AG09309 (cell line): ENCODE measurements around the gene PINLYP.

Experiments
- DNase-seq: peaks from one replicate; pipeline ENCODE4 v3.0.0-alpha.2; 2010; ENCODE audit warnings: low read depth
- H3K4me3 ChIP-seq: 2 replicates; pipeline ENCODE4 v1.5.1; 2011; ENCODE audit warnings: mild to moderate bottlenecking, low read depth, low read length, moderate library complexity; ENCODE audit not compliant: control insufficient read depth
- TF ChIP-seq, protein P1 (sequence below): IDR thresholded peaks from 2 replicates; pipeline ENCODE4 v1.5.1; 2011; ENCODE audit warnings: mild to moderate bottlenecking, low read depth, low read length, inconsistent platforms; ENCODE audit not compliant: insufficient read depth, control insufficient read depth; ENCODE audit errors: missing control alignments

The PINLYP gene

DNA sequence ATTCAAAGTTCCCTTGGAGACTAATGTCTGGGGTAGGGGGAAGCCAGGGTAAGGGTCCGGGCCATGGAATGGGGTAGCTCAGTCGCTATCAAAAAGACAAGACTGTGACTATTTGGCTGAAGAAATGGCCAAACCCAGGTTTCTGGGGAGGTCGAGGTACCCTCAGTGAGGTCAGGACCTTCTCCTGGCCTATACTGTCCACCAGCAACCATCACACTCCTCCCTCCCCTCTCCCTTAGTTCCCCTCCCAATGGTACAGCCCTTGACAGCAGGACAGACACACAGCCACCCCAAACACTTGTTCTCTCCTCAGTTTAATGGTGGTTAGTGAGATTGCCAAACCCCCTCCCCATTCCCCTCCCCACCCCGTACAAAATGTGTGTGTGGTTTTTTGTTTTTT lies 46.5 kb downstream of the PINLYP start:
- H3K4me3 ChIP-seq, result no peak overlapping the region
- TF ChIP-seq, protein P1, sequence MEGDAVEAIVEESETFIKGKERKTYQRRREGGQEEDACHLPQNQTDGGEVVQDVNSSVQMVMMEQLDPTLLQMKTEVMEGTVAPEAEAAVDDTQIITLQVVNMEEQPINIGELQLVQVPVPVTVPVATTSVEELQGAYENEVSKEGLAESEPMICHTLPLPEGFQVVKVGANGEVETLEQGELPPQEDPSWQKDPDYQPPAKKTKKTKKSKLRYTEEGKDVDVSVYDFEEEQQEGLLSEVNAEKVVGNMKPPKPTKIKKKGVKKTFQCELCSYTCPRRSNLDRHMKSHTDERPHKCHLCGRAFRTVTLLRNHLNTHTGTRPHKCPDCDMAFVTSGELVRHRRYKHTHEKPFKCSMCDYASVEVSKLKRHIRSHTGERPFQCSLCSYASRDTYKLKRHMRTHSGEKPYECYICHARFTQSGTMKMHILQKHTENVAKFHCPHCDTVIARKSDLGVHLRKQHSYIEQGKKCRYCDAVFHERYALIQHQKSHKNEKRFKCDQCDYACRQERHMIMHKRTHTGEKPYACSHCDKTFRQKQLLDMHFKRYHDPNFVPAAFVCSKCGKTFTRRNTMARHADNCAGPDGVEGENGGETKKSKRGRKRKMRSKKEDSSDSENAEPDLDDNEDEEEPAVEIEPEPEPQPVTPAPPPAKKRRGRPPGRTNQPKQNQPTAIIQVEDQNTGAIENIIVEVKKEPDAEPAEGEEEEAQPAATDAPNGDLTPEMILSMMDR, result no peak
- DNase-seq, result no peak

DNA sequence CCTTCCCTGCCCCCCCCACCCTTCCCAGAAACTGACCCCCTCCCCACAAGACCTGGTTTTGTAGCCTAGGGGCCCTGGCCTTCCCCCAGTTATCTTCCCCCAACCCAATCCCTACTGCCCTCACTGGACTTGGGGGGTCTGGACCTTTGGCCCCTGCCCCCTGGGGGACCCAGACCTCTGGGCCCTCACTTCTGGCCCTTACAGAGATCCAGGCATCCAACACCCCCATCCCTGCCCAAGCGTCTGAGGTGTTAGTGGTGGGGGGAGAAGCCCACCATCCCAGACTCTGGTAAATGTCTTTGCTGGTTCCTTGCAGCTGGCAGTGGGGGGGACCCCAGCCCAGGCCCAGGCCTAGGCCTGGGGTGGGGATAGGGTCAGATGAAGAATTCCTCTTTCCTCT lies 47.4 kb downstream of the PINLYP start:
- H3K4me3 ChIP-seq, result no peak overlapping the region
- no peak for DNase-seq
- TF ChIP-seq, protein P1, result no peak

GRCh38 chr19:43623889-43624670 lies 48.5 kb downstream of the PINLYP start:
- TF ChIP-seq, protein P1, result no peak
- no peak overlapping the region for H3K4me3 ChIP-seq
- no peak for DNase-seq

DNA sequence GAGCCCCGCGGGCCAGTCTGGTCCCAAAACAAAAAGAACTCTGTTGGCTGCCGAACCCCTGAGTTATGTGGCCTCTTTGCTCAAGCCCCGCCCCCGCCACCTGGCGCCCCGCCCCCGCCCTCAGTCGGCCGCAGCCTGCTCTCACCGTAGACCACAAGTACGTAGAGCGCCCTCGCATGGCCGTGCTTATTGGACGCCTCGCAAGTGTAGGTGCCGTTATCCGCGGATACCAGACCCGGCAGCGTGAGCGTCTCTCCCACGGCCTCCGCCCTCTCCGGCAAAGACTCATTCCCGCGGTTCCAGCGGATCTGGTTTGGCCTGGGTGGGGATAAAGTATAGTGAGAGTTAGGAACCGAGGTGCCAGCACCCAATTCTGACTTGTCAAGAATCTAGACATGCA lies 49.3 kb downstream of the PINLYP start:
- no peak overlapping the region for H3K4me3 ChIP-seq
- TF ChIP-seq, protein P1, result no peak
- DNase-seq, result no peak

GRCh38 chr19:43625918-43626579 lies 50.4 kb downstream of the PINLYP start:
- DNase-seq, result no peak
- TF ChIP-seq, protein P1, result no peak
- H3K4me3 ChIP-seq, result no peak overlapping the region

- DNase-seq, result no peak
- H3K4me3 ChIP-seq, result no peak overlapping the region
- TF ChIP-seq, protein P1, result no peak
Measured at GRCh38 chr19:43626838-43627237, 51.2 kb downstream of the PINLYP start.
